ENCODE data around the gene NLRX1.
"Not testable (repeated sequence)": the region's sequence is repeated elsewhere in the genome, so short reads cannot be mapped to it uniquely, and the experiment has no call there.

NLRX1 gene

DNA sequence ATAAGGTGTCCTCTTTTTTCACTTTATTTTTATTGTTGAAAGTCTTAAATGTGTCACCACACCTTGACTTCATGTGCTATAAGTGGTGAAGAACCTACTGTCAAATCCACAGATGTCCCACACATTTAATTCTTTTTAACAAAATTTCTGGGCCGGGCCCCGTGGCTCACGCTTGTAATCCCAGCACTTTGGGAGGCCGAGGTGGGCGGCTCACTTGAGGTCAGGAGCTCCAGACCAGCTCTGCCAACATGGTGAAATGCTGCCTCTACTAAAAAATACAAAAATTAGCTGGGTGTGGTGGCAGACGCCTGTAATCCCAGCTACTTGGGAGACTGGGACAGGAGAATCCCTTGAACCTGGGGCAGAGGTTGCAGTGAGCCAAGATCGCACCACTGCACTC lies 40.7 kb downstream of the NLRX1 start:
- DNase-seq: no peak

DNA sequence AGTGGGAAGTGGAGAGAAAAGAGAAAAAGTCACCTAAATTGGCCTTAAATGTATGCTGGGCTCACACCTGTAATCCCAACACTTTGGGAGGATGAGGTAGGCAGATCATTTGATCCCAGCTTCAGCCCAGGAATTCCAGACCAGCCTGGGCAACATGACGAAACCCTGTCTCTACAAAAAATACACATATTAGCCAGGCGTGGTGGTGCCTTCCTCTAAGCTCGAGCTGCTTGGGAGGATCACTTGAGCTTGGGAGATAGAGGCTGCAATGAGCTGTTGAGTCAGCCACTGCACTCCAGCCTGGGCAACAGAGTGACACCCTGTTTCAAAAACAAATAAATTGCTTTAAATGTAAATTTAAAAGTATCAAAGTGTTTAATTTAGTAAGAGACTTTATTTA lies 41.5 kb downstream of the NLRX1 start:
- no peak for DNase-seq

DNA sequence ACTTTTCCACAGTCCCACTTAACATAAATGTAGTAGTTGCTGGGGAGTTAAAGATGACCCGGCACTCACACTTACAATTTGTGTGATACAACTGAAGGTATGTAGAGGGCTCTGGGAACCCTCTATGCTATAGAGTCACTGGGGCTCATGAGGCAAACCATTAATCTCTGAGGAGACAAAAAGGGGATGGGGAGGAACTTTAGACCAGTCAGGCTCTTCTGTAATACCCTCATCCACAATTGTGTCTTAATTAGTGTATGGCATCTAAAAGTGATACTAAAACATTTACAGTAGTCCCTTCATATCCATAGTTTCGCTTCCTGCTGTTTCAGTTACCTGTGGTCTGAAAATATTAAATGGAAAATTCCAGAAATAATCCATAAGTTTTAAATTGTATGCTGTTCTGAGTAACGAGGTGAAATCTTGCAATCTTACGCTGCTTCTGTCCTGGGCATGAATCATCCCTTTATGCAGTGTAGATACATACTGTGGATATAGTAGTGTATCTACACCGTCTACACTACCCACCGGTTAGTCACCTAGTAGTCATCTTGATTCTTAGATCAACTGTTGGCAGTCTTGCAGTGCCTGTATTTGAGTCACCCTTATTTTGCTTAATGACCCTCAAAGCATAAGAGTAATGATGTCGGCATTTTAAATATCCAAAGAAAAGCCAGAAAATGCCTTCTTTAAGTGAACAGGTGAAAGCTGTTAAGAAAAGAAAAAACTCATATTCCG lies 49.8 kb downstream of the NLRX1 start:
- no peak for DNase-seq

DNA sequence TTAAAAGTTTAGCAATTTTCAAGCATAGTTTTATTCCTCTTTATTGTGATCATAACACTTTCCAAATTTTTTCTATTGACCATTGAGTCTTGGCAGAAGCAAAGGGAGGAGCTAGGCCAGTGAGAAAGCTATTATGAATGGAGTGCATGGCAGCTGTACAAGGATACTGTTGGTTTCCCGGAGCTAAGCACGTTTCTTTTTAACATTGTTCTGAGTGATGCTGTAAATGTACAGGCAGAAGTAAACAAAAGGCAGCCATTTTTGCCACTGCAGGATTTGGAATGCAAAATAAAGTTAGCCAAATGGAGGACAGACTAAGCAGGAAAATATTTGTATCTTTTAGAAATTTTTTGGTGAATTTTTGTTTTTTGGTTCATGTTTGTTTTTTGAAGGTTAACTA lies 53.8 kb downstream of the NLRX1 start:
- DNase-seq: no peak

DNA sequence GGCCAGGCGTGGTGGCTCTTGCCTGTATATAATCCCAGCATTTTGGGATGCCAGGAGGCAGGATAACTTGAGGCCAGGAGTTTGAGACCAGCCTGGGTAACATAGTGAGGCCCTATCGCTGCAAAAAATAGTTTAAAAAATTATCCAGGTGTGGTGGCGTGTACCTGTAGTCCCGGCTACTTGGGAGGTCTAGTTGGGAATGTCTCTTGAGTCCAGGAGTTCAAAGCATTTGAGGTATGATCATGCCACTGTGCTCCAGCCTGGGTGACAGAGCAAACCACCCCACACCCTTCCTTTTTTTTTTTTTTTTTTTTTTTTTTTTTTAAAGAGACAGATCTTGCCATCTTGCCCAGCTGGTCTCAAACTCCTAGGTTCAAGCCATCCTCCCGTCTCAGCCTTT lies 54.4 kb downstream of the NLRX1 start:
- no peak for DNase-seq

DNA sequence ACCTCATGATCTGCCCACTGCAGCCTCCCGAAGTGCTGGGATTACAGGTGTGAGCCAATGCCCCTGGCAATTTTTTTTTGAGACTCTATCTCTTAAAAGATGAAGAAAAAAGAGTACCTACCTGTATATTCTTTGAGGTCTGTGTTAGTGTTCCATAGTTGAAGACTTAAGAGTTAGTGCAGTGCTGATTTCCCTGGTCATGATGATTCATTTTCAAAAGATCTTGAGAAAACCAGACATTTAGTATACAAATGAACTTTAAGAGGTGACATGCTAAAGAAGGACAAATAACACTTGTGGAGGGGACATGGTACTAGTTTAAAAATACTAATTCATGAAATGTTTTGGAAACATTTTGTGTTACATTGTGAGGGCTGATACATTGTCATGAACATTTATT lies 55.3 kb downstream of the NLRX1 start:
- DNase-seq: no peak

DNA sequence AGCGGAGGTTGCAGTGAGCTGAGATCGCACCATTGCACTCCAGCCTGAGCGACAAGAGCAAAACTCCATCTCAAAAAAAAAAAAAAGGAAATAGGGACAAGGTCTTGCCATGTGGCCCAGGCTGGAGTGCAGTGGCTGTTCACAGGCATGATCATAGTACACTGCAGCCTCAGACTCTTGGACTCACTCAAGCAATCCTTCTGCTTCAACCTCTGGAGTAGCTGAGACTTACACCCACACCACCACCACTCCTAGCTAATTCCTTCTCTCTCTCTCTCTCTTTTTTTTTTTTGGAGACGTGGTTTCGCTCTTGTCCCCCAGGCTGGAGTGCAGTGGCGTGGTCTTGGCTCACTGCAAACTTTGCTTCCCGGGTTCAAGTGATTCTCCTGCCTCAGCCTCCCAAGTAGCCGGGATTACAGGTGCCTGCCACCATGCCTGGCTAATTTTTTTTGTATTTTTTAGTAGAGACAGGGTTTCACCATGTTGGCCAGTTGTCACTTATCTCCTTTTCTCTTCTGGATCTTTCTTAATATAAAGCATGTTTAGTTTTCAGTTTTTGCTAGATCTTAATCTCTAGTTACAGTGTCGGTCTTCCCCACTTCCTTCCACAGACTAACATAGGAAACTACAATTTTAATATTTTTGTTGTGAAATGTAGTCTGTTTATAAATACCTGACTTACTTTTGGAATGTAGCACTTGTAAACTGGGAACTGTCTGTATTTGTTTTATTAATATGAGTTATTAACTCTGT lies 60.2 kb downstream of the NLRX1 start:
- DNase-seq: not testable (repeated sequence)

DNA sequence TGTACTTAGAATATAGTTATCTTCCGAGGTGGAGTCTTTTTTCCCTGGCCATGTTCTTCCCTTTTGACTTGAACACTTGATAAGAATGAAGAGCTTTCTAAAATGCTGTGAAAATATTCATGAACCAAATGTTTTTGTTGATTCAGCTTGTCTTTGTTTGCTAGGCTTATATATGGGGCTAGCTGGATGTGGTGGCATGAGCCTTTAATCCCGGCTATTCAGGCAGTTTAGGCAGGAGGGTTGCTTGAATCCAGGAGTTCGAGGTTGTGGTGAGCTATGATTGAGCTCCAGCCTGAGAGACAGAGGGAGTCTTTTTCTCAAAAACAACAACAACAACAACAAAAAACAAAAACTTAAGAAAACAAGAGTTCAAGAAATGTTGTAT lies 60.8 kb downstream of the NLRX1 start:
- no peak for DNase-seq

DNA sequence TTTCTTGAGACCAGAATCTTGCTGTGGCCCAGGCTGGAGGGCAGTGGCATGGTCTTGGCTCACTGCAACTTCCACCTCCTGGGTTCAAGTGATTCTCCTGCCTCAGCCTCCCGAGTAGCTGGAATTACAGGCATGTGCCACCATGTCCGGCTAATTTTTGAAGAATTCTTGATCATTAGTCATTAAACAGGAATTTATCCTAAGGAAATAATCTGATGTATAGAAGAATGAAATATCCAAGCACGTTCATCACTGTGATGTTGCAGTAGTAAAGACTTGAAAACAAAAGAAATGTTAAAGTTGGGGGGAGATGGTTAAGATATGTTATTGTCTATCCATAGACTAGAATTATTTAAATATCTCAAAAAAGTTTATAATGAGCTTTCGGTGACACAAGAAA lies 61.2 kb downstream of the NLRX1 start:
- DNase-seq: no peak

All from cerebellar nuclear complex (tissue), 1 donor.